HEK293T (cell line): ENCODE data around the gene SPSB1.

Experiments
- CTCF ChIA-PET: fragments of 350-600 bp; formaldehyde crosslinking; extraction: SDS; loops from one replicate; lab custom pipeline; 2021; ENCODE audit warnings: antibody characterized with exemption, inconsistent platforms; lab: Yijun Ruan, JAX
- POLR2A ChIA-PET: fragments of 350-600 bp; formaldehyde crosslinking; extraction: SDS; loops from one replicate; lab custom pipeline; 2020; ENCODE audit warnings: antibody characterized with exemption, inconsistent platforms; lab: Yijun Ruan, JAX
- DNase-seq: peaks from one replicate; pipeline ENCODE4 v3.0.0; 2012; ENCODE audit warnings: mixed read lengths; ENCODE audit errors: extremely low spot score
- ARNT ChIP-seq: fragments of 450-650 bp; IDR thresholded peaks from 2 replicates; pipeline ENCODE4 v1.6.1; 2017; ENCODE audit warnings: mild to moderate bottlenecking
- BHLHE40 ChIP-seq: fragments of 450-650 bp; IDR thresholded peaks from 2 replicates; pipeline ENCODE4 v1.6.1; 2016; ENCODE audit warnings: mild to moderate bottlenecking, moderate library complexity, borderline replicate concordance
- CTBP1 ChIP-seq: fragments of 450-650 bp; IDR thresholded peaks from 2 replicates; pipeline ENCODE4 v1.6.1; 2016; ENCODE audit warnings: borderline replicate concordance
- ELF4 ChIP-seq: fragments of 450-650 bp; IDR thresholded peaks from 2 replicates; pipeline ENCODE4 v1.6.1; 2017; ENCODE audit warnings: antibody characterized with exemption
- FOXA1 ChIP-seq: fragments of 450-650 bp; IDR thresholded peaks from 2 replicates; pipeline ENCODE4 v1.6.1; 2016; ENCODE audit warnings: mild to moderate bottlenecking
- FOXK2 ChIP-seq: fragments of 450-650 bp; IDR thresholded peaks from 2 replicates; pipeline ENCODE4 v1.6.1; 2016; ENCODE audit warnings: mild to moderate bottlenecking
- FOXM1 ChIP-seq: fragments of 450-650 bp; IDR thresholded peaks from 2 replicates; pipeline ENCODE4 v1.6.1; 2017; ENCODE audit warnings: mild to moderate bottlenecking, borderline replicate concordance
- HDGF ChIP-seq: fragments of 450-650 bp; IDR thresholded peaks from 2 replicates; pipeline ENCODE4 v1.6.1; 2017; ENCODE audit warnings: antibody characterized with exemption, borderline replicate concordance
- L3MBTL2 ChIP-seq: fragments of 450-650 bp; conservative IDR thresholded peaks from 2 replicates; pipeline ENCODE4 v1.6.1; 2016; ENCODE audit warnings: mild to moderate bottlenecking
- LEF1 ChIP-seq: fragments of 450-650 bp; IDR thresholded peaks from 2 replicates; pipeline ENCODE4 v1.6.1; 2017; ENCODE audit warnings: mild to moderate bottlenecking, borderline replicate concordance
- NFRKB ChIP-seq: fragments of 450-650 bp; IDR thresholded peaks from 2 replicates; pipeline ENCODE4 v1.6.1; 2016; ENCODE audit warnings: mild to moderate bottlenecking, moderate library complexity
- PKNOX1 ChIP-seq: fragments of 450-650 bp; IDR thresholded peaks from 2 replicates; pipeline ENCODE4 v1.6.1; 2016
- SP1 ChIP-seq: fragments of 450-650 bp; IDR thresholded peaks from 2 replicates; pipeline ENCODE4 v1.6.1; 2017
- SUZ12 ChIP-seq: fragments of 450-650 bp; IDR thresholded peaks from 2 replicates; pipeline ENCODE4 v1.6.1; 2016; ENCODE audit warnings: mild to moderate bottlenecking
- TARDBP ChIP-seq: fragments of 450-650 bp; IDR thresholded peaks from 2 replicates; pipeline ENCODE4 v1.6.1; 2016
- ZNF384 ChIP-seq: fragments of 450-650 bp; IDR thresholded peaks from 2 replicates; pipeline ENCODE4 v1.6.1; 2016

SPSB1 gene

GRCh38 chr1:9309991-9310390 lies 17.3 kb downstream of the SPSB1 start:
- ChIA-PET CTCF (interaction anchor here (0.5 to 0.8 kb wide), 2 partner anchors 9 to 82 kb away, joined by 3 to 4 read pairs; no protein-coding TSS in a partner anchor), POLR2A (no interaction called here)
- no peak for DNase-seq
- no peak for TF ChIP-seq SUZ12
- TF ChIP-seq LEF1: no peak
- TF ChIP-seq BHLHE40: no peak
- no peak for TF ChIP-seq NFRKB

DNA sequence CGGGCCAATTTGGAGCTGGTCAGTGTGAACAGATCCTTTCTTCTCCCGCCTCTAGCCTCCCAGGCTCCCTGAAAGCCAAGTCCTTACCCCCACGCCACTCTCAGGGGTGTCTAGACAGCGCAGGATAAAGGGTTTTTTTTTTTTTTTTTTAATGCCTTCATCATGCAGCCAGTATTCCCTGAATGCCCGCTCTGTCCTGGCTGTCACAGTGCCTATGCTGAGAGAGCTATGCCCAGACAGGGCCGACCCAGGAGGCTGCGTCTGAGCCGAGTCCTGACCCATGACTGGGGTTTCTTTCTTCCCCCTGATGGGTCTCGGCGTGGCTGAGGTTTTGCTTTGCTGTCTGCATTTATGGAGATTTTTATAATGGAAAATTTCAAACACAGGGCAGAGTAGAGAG lies 18.3 kb downstream of the SPSB1 start:
- POLR2A ChIA-PET: interaction anchor here (0.6 kb wide), 1 partner anchor 29 kb away, joined by 3 read pairs; no protein-coding TSS in a partner anchor
- no peak for TF ChIP-seq ZNF384
- no peak for TF ChIP-seq SP1
- no peak for TF ChIP-seq FOXK2
- TF ChIP-seq FOXM1: no peak
- no peak for TF ChIP-seq L3MBTL2
- TF ChIP-seq FOXA1: no peak
- no peak for TF ChIP-seq ELF4
- no peak for TF ChIP-seq PKNOX1
- no peak for TF ChIP-seq TARDBP
- no peak for TF ChIP-seq NFRKB
- no peak for TF ChIP-seq BHLHE40
- no peak for TF ChIP-seq HDGF
- no peak for TF ChIP-seq ARNT
- no peak for TF ChIP-seq SUZ12
- TF ChIP-seq LEF1: no peak
- TF ChIP-seq CTBP1: no peak
- no peak for DNase-seq
- CTCF ChIA-PET: no interaction called here

DNA sequence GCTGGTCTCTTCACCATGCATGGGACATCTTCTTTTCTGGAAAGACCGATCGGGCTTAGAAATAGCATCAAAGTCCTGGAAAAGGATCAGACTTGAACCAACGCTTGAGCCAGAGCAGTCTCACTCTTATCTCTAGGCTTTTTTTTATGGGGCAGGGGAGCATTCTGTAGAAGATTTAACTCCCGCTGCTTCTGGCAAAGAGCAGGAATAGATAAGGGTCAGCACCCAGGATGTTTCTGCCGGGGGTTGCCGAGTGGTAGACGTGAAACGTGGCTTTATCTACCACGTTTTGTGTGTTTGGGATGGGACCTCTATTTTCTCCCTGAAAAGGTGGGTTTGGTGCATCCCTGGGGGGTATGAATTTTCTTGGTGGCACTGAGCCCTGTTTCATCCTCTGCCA lies 18.8 kb downstream of the SPSB1 start:
- ChIA-PET CTCF (no interaction called here), POLR2A (interaction anchor here (0.6 kb wide), 1 partner anchor 30 kb away, joined by 3 read pairs; no protein-coding TSS in a partner anchor)
- TF ChIP-seq FOXA1 (no peak), TARDBP (no peak), SUZ12 (no peak), ZNF384 (no peak), NFRKB (no peak), FOXM1 (no peak), CTBP1 (no peak), HDGF (no peak), L3MBTL2 (no peak), LEF1 (no peak), BHLHE40 (no peak), FOXK2 (no peak), ELF4 (no peak), SP1 (no peak), ARNT (no peak)
- DNase-seq: no peak

DNA sequence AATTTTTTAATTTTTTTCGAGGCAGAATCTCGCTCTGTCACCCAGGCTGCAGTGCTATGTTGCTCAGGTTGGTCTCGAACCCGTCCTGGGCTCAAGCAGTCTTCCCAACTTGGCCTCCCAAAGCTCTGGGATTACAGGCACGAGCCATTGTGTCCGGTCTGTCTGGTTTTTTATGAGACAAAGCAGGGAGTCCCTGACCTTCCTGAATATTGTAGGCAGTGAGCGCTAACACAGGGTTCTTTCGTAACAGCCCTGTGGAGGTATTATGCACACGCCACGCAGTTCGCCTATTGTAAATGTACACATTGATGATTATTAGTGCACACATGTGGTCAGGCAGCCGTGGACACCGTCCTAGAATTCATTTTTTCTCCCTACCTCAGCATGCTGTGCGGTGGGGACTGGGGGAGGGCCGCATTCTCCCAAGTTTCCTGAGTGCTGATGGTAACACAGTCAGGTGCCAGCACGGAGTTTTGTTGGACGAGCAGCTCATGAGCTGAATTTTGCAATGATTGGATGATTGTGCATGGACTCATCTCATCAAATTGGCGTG lies 19.6 kb downstream of the SPSB1 start:
- POLR2A ChIA-PET: no interaction called here
- no peak for DNase-seq
- TF ChIP-seq BHLHE40 (no peak), PKNOX1 (no peak)
- CTCF ChIA-PET: no interaction called here

DNA sequence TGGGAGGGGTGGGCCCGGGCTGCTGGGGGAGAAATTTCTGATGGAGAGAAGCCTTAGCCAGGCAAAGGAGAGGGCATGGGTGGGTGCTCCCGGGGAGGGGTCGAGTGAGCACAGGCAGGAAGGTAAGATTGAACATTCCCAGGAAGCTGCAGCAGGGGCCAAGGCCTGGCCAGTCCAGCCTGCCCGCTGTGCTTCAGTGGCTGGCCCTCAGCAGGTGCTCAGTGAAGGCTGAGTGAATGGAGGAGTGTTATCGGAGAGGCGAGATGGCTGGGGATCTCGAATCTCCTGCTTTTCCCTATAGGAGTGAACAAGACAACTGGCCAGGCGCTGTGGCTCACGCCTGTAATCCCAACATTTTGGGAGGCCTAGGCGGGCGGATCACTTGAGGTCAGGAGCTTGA lies 20.9 kb downstream of the SPSB1 start:
- CTCF ChIA-PET: no interaction called here
- POLR2A ChIA-PET: no interaction called here
- no peak for TF ChIP-seq TARDBP
- no peak for TF ChIP-seq ARNT
- no peak for TF ChIP-seq L3MBTL2
- TF ChIP-seq HDGF: no peak
- TF ChIP-seq FOXA1: no peak
- no peak for TF ChIP-seq ZNF384
- TF ChIP-seq CTBP1: no peak
- no peak for TF ChIP-seq SP1
- TF ChIP-seq FOXK2: no peak
- no peak for TF ChIP-seq NFRKB
- TF ChIP-seq SUZ12: no peak
- DNase-seq: no peak

DNA sequence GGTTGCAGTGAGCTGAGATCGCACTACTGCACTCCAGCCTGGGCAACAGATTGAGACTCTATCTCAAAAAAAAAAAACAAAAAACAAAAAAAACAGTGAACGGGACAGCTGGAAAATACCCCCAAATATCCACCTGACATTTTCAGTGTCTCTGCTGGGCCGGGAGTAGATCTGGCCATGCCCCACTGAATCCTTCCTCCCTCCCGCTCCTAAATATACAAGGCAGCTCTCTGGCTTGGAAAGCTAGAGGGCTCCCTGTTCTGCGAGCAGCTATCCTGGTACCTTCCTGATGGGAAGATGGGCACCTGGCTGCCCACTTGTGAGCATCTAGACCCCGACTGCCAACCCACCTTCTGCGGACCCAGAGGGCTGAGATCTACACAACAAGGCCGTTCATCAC lies 21.4 kb downstream of the SPSB1 start:
- TF ChIP-seq L3MBTL2: no peak
- no peak for TF ChIP-seq TARDBP
- no peak for TF ChIP-seq CTBP1
- TF ChIP-seq FOXM1: no peak
- TF ChIP-seq ZNF384: no peak
- TF ChIP-seq SUZ12: no peak
- no peak for TF ChIP-seq ARNT
- no peak for TF ChIP-seq NFRKB
- TF ChIP-seq BHLHE40: no peak
- no peak for TF ChIP-seq ELF4
- TF ChIP-seq PKNOX1: no peak
- no peak for TF ChIP-seq FOXA1
- TF ChIP-seq FOXK2: no peak
- TF ChIP-seq SP1: no peak
- TF ChIP-seq HDGF: no peak
- no peak for TF ChIP-seq LEF1
- DNase-seq: no peak
- POLR2A ChIA-PET: no interaction called here
- CTCF ChIA-PET: no interaction called here

DNA sequence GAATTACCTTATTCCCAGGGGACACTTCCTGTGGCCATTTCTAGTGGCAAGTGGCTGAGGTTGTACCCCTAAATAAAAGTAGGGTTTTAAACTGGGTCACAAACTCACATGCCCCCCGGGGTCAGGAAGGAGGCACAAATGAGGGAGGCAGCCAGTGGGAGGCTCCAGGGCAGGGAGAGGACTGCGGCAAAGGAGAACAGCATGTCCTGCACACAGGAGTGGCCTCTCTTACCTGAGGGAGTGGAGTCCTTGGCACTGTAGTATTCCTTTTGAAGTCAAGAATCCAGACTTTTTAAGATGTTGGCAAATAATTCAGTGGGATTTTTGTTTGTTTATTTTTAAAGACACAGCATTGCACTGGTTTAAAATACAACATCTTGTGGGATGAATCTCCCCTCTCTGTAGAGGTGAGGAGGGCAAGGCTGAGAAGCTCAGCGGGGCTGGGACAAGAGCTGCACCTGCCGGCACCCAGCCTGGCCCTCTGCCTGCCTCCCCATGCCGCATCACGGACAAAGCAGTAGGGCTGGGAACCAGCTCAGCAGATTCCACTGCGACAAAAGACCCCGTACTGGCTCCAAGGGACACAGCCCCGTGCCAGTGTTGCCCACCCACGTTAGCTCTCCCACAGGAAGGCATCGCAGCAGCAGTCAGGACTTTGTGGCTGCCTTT lies 22.2 kb downstream of the SPSB1 start:
- TF ChIP-seq ELF4: no peak
- TF ChIP-seq TARDBP: no peak
- no peak for TF ChIP-seq FOXK2
- TF ChIP-seq LEF1: no peak
- no peak for TF ChIP-seq FOXA1
- no peak for TF ChIP-seq NFRKB
- no peak for TF ChIP-seq SP1
- no peak for TF ChIP-seq SUZ12
- TF ChIP-seq ZNF384: no peak
- no peak for TF ChIP-seq L3MBTL2
- no peak for TF ChIP-seq CTBP1
- TF ChIP-seq ARNT: no peak
- no peak for TF ChIP-seq HDGF
- TF ChIP-seq BHLHE40: no peak
- TF ChIP-seq PKNOX1: no peak
- TF ChIP-seq FOXM1: no peak
- CTCF ChIA-PET: no interaction called here
- POLR2A ChIA-PET: no interaction called here
- DNase-seq: no peak
